SK-N-SH treated with all-trans-retinoic acid at 6 μM for 48 hours (cell line): ENCODE data around the gene TMUB1.

Experiments
- ATAC-seq: fragments of 200-7000 bp; cut with Tn5 transposase; 3 replicates; pipeline ENCODE4 v1.9.1; 2020; ENCODE audit warnings: mild to moderate bottlenecking, moderate library complexity
- ARNTL ChIP-seq: fragments of 450-650 bp; formaldehyde crosslinking; IDR thresholded peaks from 2 replicates; pipeline ENCODE4 v1.5.0; 2020; ENCODE audit warnings: low read depth, mild to moderate bottlenecking, moderate library complexity, borderline replicate concordance
- BACH2 ChIP-seq: fragments of 250-450 bp; sonication (Bioruptor Pico); IDR thresholded peaks from 2 replicates; pipeline ENCODE4 v1.9.0; 2021; ENCODE audit warnings: mild to moderate bottlenecking, borderline replicate concordance
- ESRRG ChIP-seq: fragments of 250-450 bp; sonication (Bioruptor Pico); IDR thresholded peaks from 2 replicates; pipeline ENCODE4 v1.6.1; 2021; ENCODE audit warnings: mild to moderate bottlenecking
- GLIS3 ChIP-seq: fragments of 250-450 bp; sonication (Bioruptor Pico); IDR thresholded peaks from 2 replicates; pipeline ENCODE4 v1.5.0; 2020; ENCODE audit warnings: mild to moderate bottlenecking, moderate library complexity
- ISL1 ChIP-seq: fragments of 250-450 bp; sonication (Bioruptor Pico); IDR thresholded peaks from 2 replicates; pipeline ENCODE4 v2.1.2; 2022; ENCODE audit warnings: mild to moderate bottlenecking, moderate library complexity
- OSR1 ChIP-seq: fragments of 250-450 bp; sonication (Bioruptor Pico); IDR thresholded peaks from 2 replicates; pipeline ENCODE4 v1.8.0; 2022; ENCODE audit warnings: moderate library complexity, mild to moderate bottlenecking, inconsistent platforms
- PPARA ChIP-seq: fragments of 250-450 bp; sonication (Bioruptor Pico); IDR thresholded peaks from 2 replicates; pipeline ENCODE4 v1.5.0; 2020; ENCODE audit warnings: mild to moderate bottlenecking, borderline replicate concordance
- RARB ChIP-seq: fragments of 250-450 bp; sonication (Bioruptor Pico); IDR thresholded peaks from 2 replicates; pipeline ENCODE4 v1.8.0; 2021; ENCODE audit warnings: mild to moderate bottlenecking, moderate library complexity
- SNAI2 ChIP-seq: fragments of 250-450 bp; sonication (Bioruptor Pico); IDR thresholded peaks from 2 replicates; pipeline ENCODE4 v1.5.0; 2020; ENCODE audit warnings: mild to moderate bottlenecking, moderate library complexity
- TCF4 ChIP-seq: fragments of 250-450 bp; sonication (Bioruptor Pico); IDR thresholded peaks from 2 replicates; pipeline ENCODE4 v1.8.0; 2021; ENCODE audit warnings: mild to moderate bottlenecking, moderate library complexity, borderline replicate concordance
- TOX ChIP-seq: fragments of 250-450 bp; sonication (Bioruptor Pico); IDR thresholded peaks from 2 replicates; pipeline ENCODE4 v1.8.0; 2021; ENCODE audit warnings: mild to moderate bottlenecking, moderate library complexity, borderline replicate concordance
- ZC3H10 ChIP-seq: fragments of 250-450 bp; sonication (Bioruptor Pico); IDR thresholded peaks from 2 replicates; pipeline ENCODE4 v1.5.1; 2021; ENCODE audit warnings: mild to moderate bottlenecking, moderate library complexity
- ZFP3 ChIP-seq: fragments of 250-450 bp; sonication (Bioruptor Pico); IDR thresholded peaks from 2 replicates; pipeline ENCODE4 v1.5.0; 2020; ENCODE audit warnings: mild to moderate bottlenecking, moderate library complexity
- ZFP30 ChIP-seq: fragments of 450-650 bp; formaldehyde crosslinking; IDR thresholded peaks from 2 replicates; pipeline ENCODE4 v1.5.0; 2022; ENCODE audit warnings: mild to moderate bottlenecking, moderate library complexity
- ZNF565 ChIP-seq: fragments of 450-650 bp; formaldehyde crosslinking; conservative IDR thresholded peaks from 2 replicates; pipeline ENCODE4 v1.5.0; 2020; ENCODE audit warnings: low read depth, mild to moderate bottlenecking, moderate library complexity
- ZNF70 ChIP-seq: fragments of 450-650 bp; formaldehyde crosslinking; IDR thresholded peaks from 2 replicates; pipeline ENCODE4 v1.5.0; 2020; ENCODE audit warnings: mild to moderate bottlenecking, moderate library complexity
- ZNF8 ChIP-seq: fragments of 450-650 bp; formaldehyde crosslinking; IDR thresholded peaks from 2 replicates; pipeline ENCODE4 v1.5.0; 2020; ENCODE audit warnings: mild to moderate bottlenecking, moderate library complexity
- TF ChIP-seq, protein P1 (sequence below): fragments of 250-450 bp; sonication (Bioruptor Pico); IDR thresholded peaks from 2 replicates; pipeline ENCODE4 v1.5.1; 2020; ENCODE audit warnings: low read depth, mild to moderate bottlenecking, moderate library complexity
- TF ChIP-seq, protein P2 (sequence below): fragments of 250-450 bp; sonication (Bioruptor Pico); IDR thresholded peaks from 2 replicates; pipeline ENCODE4 v1.8.0; 2020; ENCODE audit warnings: mild to moderate bottlenecking, moderate library complexity, borderline replicate concordance
- TF ChIP-seq, protein P3 (sequence below): fragments of 250-450 bp; sonication (Bioruptor Pico); IDR thresholded peaks from 2 replicates; pipeline ENCODE4 v1.5.1; 2021; ENCODE audit warnings: mild to moderate bottlenecking, moderate library complexity
- TF ChIP-seq, protein P4 (sequence below): fragments of 250-450 bp; sonication (Bioruptor Pico); IDR thresholded peaks from 2 replicates; pipeline ENCODE4 v1.5.0; 2020; ENCODE audit warnings: mild to moderate bottlenecking, moderate library complexity

Gene TMUB1

DNA sequence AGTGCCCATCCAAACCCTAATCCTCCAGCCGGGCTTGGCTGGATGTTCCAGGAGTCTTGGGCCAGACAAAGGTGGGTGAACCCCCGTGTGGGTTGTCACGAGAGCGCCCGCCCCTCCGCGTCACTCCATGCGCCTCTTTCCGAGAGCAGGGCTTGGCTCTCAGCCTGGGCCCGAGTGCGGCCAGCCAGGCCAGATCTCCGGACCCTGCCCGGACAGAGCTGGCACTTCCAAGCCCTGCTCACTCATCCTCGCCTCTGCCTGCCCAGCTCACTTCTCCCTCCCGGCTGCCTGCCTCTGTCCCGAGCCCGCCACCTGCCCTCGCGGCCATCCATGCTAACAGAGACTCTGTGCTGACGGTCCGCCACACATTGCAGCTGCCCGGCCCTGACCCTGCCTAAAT lies 37.6 kb upstream of the TMUB1 start:
- TF ChIP-seq ZNF8 (no peak), GLIS3 (CRISPR knock-in tag) (no peak), ZNF70 (CRISPR knock-in tag) (no peak), ZFP3 (CRISPR knock-in tag) (no peak), RARB (no peak), ISL1 (CRISPR knock-in tag) (no peak), BACH2 (CRISPR knock-in tag) (no peak), ESRRG (CRISPR knock-in tag) (no peak), ZC3H10 (CRISPR knock-in tag) (no peak), TCF4 (CRISPR knock-in tag) (no peak), ZNF565 (CRISPR knock-in tag) (no peak), PPARA (CRISPR knock-in tag) (no peak), OSR1 (CRISPR knock-in tag) (no peak)
- TF ChIP-seq, protein P1, sequence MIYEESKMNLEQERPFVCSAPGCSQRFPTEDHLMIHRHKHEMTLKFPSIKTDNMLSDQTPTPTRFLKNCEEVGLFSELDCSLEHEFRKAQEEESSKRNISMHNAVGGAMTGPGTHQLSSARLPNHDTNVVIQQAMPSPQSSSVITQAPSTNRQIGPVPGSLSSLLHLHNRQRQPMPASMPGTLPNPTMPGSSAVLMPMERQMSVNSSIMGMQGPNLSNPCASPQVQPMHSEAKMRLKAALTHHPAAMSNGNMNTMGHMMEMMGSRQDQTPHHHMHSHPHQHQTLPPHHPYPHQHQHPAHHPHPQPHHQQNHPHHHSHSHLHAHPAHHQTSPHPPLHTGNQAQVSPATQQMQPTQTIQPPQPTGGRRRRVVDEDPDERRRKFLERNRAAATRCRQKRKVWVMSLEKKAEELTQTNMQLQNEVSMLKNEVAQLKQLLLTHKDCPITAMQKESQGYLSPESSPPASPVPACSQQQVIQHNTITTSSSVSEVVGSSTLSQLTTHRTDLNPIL (CRISPR knock-in tag) = no peak
- TF ChIP-seq, protein P2, sequence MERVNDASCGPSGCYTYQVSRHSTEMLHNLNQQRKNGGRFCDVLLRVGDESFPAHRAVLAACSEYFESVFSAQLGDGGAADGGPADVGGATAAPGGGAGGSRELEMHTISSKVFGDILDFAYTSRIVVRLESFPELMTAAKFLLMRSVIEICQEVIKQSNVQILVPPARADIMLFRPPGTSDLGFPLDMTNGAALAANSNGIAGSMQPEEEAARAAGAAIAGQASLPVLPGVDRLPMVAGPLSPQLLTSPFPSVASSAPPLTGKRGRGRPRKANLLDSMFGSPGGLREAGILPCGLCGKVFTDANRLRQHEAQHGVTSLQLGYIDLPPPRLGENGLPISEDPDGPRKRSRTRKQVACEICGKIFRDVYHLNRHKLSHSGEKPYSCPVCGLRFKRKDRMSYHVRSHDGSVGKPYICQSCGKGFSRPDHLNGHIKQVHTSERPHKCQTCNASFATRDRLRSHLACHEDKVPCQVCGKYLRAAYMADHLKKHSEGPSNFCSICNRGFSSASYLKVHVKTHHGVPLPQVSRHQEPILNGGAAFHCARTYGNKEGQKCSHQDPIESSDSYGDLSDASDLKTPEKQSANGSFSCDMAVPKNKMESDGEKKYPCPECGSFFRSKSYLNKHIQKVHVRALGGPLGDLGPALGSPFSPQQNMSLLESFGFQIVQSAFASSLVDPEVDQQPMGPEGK (CRISPR knock-in tag) = no peak
- TF ChIP-seq, protein P3, sequence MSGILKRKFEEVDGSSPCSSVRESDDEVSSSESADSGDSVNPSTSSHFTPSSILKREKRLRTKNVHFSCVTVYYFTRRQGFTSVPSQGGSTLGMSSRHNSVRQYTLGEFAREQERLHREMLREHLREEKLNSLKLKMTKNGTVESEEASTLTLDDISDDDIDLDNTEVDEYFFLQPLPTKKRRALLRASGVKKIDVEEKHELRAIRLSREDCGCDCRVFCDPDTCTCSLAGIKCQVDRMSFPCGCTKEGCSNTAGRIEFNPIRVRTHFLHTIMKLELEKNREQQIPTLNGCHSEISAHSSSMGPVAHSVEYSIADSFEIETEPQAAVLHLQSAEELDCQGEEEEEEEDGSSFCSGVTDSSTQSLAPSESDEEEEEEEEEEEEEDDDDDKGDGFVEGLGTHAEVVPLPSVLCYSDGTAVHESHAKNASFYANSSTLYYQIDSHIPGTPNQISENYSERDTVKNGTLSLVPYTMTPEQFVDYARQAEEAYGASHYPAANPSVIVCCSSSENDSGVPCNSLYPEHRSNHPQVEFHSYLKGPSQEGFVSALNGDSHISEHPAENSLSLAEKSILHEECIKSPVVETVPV (CRISPR knock-in tag) = no peak
- TF ChIP-seq, protein P4, sequence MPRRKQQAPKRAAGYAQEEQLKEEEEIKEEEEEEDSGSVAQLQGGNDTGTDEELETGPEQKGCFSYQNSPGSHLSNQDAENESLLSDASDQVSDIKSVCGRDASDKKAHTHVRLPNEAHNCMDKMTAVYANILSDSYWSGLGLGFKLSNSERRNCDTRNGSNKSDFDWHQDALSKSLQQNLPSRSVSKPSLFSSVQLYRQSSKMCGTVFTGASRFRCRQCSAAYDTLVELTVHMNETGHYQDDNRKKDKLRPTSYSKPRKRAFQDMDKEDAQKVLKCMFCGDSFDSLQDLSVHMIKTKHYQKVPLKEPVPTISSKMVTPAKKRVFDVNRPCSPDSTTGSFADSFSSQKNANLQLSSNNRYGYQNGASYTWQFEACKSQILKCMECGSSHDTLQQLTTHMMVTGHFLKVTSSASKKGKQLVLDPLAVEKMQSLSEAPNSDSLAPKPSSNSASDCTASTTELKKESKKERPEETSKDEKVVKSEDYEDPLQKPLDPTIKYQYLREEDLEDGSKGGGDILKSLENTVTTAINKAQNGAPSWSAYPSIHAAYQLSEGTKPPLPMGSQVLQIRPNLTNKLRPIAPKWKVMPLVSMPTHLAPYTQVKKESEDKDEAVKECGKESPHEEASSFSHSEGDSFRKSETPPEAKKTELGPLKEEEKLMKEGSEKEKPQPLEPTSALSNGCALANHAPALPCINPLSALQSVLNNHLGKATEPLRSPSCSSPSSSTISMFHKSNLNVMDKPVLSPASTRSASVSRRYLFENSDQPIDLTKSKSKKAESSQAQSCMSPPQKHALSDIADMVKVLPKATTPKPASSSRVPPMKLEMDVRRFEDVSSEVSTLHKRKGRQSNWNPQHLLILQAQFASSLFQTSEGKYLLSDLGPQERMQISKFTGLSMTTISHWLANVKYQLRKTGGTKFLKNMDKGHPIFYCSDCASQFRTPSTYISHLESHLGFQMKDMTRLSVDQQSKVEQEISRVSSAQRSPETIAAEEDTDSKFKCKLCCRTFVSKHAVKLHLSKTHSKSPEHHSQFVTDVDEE = no peak
- no peak for ATAC-seq

DNA sequence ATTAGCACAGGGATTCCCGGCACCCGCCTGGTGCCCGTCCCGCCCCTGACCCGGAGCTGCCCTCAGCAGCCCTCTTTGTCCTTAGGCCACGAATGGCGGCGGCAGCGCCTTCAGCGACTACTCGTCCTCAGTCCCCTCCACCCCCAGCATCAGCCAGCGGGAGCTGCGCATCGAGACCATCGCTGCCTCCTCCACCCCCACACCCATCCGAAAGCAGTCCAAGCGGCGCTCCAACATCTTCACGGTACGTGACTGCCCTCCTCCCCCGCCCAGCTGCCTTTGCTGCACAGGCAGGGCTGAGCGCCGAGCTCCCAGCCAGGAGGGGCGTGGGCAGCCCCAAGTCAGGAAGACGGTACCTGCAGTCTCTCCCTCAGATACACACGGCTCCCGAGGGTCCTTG lies 36.6 kb upstream of the TMUB1 start:
- no peak for ATAC-seq
- TF ChIP-seq ZFP3 (CRISPR knock-in tag) (no peak), BACH2 (CRISPR knock-in tag) (no peak), TOX (CRISPR knock-in tag) (no peak), ZFP30 (no peak)

DNA sequence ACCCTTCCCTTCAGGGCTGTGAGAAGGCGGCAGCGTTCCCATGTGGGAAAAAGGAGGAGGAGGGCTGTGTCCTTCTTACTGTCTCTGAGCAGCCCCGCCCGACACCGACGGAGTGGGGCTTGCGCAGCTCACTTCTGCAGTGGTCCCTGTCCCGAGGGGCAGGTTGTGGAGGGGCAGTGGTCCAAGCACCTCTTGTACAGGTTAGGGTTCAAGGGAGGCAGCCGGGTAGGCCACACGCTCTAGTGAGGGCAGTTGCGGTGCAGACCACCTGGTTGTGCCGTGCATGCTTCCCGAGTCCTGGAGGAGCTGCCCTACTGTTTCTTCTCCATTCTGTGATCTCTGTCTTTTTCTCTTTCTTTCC lies 35.7 kb upstream of the TMUB1 start:
- ATAC-seq = no peak
- no peak for TF ChIP-seq TOX (CRISPR knock-in tag)
- TF ChIP-seq ZNF8 = no peak
- TF ChIP-seq ZC3H10 (CRISPR knock-in tag) = no peak
- TF ChIP-seq PPARA (CRISPR knock-in tag) = no peak
- TF ChIP-seq SNAI2 = no peak
- no peak for TF ChIP-seq TCF4 (CRISPR knock-in tag)
- TF ChIP-seq BACH2 (CRISPR knock-in tag) = no peak
- TF ChIP-seq ZFP3 (CRISPR knock-in tag) = no peak
- no peak for TF ChIP-seq OSR1 (CRISPR knock-in tag)
- TF ChIP-seq, protein P3 (CRISPR knock-in tag) = no peak
- TF ChIP-seq RARB = no peak
- TF ChIP-seq ZFP30 = no peak
- TF ChIP-seq GLIS3 (CRISPR knock-in tag) = no peak
- no peak for TF ChIP-seq ISL1 (CRISPR knock-in tag)
- no peak for TF ChIP-seq ARNTL (CRISPR knock-in tag)
- TF ChIP-seq, protein P4 = no peak
